GM12864 (cell line): Measurements from ENCODE around the gene HMG20B.

Source experiments
- DNase-seq: peaks from one replicate; pipeline ENCODE4 v3.0.0-alpha.2; 2011; ENCODE audit warnings: low read depth
- H3K4me3 ChIP-seq: 2 replicates; pipeline ENCODE4 v1.5.1; 2011; ENCODE audit warnings: mild to moderate bottlenecking, low read depth, low read length, control low read depth
- TF ChIP-seq, protein P1 (sequence below): IDR thresholded peaks from 2 replicates; pipeline ENCODE4 v1.5.1; 2011; ENCODE audit warnings: low read depth, mild to moderate bottlenecking, moderate library complexity, low read length, control low read depth, inconsistent platforms; ENCODE audit errors: missing control alignments

The HMG20B gene

DNA sequence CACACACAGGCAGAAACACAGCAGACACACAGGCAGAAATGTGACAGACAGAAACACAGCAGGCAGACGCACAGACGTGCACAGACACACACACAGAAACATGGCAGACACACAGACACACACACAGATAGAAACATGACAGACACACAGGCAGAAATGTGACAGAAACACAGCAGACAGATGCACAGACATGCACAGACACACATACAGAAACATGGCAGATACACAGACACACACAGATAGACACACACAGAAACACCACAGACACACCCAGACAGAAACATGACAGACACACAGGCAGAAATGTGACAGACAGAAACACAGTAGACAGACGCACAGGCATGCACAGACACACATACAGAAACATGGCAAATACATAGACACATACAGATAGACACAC, 32.6 kb downstream of the HMG20B start:
- TF ChIP-seq, protein P1, sequence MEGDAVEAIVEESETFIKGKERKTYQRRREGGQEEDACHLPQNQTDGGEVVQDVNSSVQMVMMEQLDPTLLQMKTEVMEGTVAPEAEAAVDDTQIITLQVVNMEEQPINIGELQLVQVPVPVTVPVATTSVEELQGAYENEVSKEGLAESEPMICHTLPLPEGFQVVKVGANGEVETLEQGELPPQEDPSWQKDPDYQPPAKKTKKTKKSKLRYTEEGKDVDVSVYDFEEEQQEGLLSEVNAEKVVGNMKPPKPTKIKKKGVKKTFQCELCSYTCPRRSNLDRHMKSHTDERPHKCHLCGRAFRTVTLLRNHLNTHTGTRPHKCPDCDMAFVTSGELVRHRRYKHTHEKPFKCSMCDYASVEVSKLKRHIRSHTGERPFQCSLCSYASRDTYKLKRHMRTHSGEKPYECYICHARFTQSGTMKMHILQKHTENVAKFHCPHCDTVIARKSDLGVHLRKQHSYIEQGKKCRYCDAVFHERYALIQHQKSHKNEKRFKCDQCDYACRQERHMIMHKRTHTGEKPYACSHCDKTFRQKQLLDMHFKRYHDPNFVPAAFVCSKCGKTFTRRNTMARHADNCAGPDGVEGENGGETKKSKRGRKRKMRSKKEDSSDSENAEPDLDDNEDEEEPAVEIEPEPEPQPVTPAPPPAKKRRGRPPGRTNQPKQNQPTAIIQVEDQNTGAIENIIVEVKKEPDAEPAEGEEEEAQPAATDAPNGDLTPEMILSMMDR = no peak
- no peak overlapping the region for H3K4me3 ChIP-seq
- no peak for DNase-seq

DNA sequence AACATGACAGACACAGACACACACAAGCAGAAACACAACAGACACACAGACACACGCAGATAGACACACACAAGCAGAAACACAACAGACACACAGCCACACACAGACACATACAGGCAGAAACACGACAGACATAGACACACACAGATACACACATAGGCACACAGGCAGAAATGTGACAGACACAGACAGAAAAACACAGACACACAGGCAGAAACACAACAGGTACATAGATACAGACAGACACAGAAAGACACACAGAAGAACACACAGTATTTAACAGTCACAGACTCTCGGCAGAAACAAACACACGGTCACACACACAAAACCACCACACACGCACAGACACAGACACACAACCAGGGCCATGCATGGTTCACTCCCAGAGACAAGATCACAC, 33.0 kb downstream of the HMG20B start:
- DNase-seq = no peak
- TF ChIP-seq, protein P1 = no peak
- no peak overlapping the region for H3K4me3 ChIP-seq

DNA sequence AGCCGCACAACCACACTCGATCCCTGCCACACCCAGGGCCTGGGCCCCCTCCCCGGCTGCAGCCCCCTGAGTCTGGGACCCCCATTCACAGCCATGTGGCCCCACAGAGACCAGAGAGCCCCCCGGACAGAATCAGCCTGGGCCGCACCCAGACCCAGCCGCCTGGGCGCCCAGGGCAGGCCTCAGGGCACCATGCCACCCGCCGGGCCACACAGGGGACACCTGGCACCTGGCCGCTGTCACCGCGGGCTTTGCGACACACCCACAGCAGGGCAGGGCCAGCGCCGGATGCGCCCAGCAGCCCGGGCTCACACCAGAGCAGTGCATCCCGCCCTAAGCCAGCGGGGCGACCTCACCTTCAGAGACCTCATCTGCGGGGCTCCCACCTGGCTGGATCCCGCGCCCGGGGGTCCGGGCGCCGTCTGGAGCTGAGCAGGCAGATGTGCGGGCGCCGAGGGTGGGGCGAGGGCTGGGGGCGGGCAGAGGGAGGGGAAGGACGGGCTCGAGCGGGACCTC, 33.5 kb downstream of the HMG20B start:
- TF ChIP-seq, protein P1 = no peak
- DNase-seq = no peak
- H3K4me3 ChIP-seq = no peak overlapping the region

DNA sequence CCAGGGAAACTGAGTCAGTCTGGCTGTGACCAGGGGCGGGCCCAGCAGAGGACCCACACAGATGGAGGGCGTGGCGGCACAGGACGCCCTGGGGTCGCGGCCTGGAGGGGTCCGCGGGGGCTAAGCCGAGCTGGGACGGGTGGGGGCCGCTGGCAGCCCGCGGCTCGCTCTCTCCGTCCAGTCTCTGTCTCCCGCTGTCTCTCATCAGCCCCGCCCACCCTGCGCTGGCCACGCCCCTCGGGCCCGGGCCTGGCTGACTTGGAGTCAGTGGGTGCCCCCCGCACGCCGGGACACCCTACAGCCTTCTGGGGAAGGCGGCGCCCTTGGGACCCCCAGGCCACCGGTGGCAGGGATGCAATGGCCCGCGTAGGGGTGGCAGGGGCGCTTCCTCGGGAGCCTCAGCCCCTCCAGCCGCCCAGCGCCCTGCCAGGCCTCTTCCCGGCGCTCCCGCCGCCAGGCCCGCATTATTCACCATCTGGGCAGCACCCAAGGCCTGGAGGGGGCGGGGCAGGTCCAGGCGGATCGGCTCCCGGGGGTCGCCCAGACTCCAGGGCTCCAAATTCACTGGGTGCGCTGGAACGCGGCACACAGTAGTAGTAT, 34.0 kb downstream of the HMG20B start, which contains the start of gene TBXA2R:
TSS of gene TBXA2R (minus strand) at position 186 of the 600 bp plus-strand sequence. CDS start 6,241 bp downstream, outside the sequence.
- no peak for DNase-seq
- H3K4me3 ChIP-seq = no peak within 1 kb of the TSS
- TF ChIP-seq, protein P1 = no peak

DNA sequence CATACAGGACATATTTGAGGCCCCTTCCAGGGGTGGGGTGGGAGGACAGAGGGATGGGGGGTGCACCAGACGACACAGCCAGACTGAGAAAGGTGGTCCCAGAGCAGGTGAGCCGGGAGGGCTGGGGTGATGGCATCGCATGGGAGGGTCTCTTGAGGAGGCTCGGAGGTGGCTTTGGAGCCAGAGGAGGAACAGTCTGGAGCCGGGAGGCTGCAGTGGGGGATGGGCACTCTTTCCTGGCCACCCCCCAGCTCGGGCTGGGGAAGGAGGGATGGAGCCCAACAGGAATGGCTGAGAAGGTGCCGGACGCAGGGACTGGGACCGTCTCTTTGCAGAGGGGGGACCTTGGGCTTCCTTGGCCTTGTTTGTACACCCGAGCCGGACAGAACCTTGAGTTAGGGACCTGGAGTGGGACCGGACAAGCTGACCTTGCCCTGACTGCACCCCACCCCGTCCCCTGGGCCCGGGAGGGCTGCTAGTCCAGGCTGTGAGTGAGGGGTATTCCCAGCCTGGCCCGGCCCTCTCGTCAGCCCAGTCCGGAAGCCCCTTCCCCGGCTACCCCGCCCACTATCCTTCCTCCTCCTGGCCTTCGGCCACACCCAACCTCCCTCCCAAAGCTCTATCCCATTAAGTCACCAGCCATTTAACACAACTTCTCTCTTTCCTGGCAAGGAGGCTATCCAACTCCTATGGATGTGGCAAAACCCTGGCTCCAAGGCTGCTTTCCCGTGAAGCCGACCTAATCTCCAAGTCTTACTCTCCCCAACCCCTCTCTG, 34.7 kb downstream of the HMG20B start:
- no peak overlapping the region for H3K4me3 ChIP-seq
- DNase-seq = no peak
- TF ChIP-seq, protein P1 = no peak

DNA sequence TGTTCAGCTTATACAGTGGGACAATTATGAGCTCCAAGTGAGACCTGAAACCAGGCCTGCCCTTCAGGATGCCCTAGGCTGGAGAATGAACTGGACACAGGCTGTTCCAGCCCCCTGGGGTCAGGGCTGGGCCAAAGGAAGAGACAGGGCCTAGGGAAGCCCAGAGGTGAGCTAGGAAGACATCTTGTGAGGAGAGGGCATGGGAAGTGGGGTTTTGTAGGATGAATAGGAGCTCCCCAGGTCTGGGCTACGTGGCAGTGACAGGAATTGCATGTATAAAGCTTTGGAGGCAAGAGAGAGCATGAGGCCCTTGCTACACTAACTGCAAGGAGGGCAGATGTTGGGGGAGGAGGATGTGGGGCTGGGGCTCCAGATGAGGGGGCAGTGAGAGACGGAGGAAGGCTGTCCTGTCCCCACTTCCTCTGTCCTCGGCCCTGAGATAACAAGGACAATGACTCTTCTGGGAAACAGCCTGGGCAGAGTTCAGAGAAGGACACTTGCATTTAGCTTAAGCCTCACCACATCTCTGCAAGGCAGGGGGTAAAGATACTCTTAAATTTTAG, 35.4 kb downstream of the HMG20B start:
- DNase-seq = no peak
- H3K4me3 ChIP-seq = no peak overlapping the region
- TF ChIP-seq, protein P1 = no peak
